CD14-positive monocyte (primary cell): Measurements from ENCODE around the gene WIPF2. TPM values are rescaled to one million over a fixed set of nuclear protein-coding genes. Genes with fewer than 3 reads are reported as not detected.

Source experiments
- DNase-seq, 3 donors: peaks; one replicate each; pipeline ENCODE4 v3.0.0-alpha.2; 2011 to 2022
- H2AFZ ChIP-seq: 2 replicates; pipeline ENCODE4 v1.6.0; 2012; ENCODE audit warnings: mild to moderate bottlenecking, low read depth, low read length, inconsistent platforms; ENCODE audit not compliant: insufficient read depth, poor library complexity, severe bottlenecking
- H3K27ac ChIP-seq, 2 donors: 1 replicate in 1 of 2; 2 replicates in 1 of 2; pipeline ENCODE4 v1.5.1; 2012 to 2013; ENCODE audit warnings: low read length in 2 of 2, control low read depth in 1 of 2, inconsistent platforms in 1 of 2, low read depth in 1 of 2, mild to moderate bottlenecking in 1 of 2
- H3K27me3 ChIP-seq, 2 donors: one replicate each; pipeline versions ENCODE4 v1.6.0 to v1.6.1; 2011 to 2013; ENCODE audit warnings: low read length in 2 of 2; ENCODE audit not compliant: control insufficient read depth in 2 of 2, insufficient read depth in 2 of 2
- H3K36me3 ChIP-seq, 2 donors: replicated peaks in 1 of 2; 1 replicate in 1 of 2; 2 replicates in 1 of 2; pipeline versions ENCODE4 v1.5.1 to v1.6.1; 2012 to 2013; ENCODE audit warnings: low read length in 2 of 2, control low read depth in 1 of 2, inconsistent platforms in 1 of 2, mild to moderate bottlenecking in 1 of 2; ENCODE audit not compliant: insufficient read depth in 2 of 2, control insufficient read depth in 1 of 2
- H3K4me1 ChIP-seq, 2 donors: 1 replicate in 1 of 2; 2 replicates in 1 of 2; pipeline versions ENCODE4 v1.5.1 to v1.6.1; 2012 to 2013; ENCODE audit warnings: low read length in 2 of 2, control low read depth in 1 of 2, inconsistent platforms in 1 of 2, mild to moderate bottlenecking in 1 of 2, moderate library complexity in 1 of 2; ENCODE audit not compliant: insufficient read depth in 2 of 2, control insufficient read depth in 1 of 2
- H3K4me2 ChIP-seq: replicated peaks from 2 replicates; pipeline ENCODE3; 2012; ENCODE audit warnings: low read length, moderate library complexity, mild to moderate bottlenecking; ENCODE audit not compliant: poor library complexity, severe bottlenecking; ENCODE audit errors: extremely low read depth
- H3K4me3 ChIP-seq, 3 experiments: fragments of 200-600 bp in 1 of 3; sonication (generic) in 1 of 3; replicated peaks in 1 of 3; 1 replicate in 2 of 3; 2 replicates in 1 of 3; pipeline ENCODE4 v1.5.1; 2011 to 2013; ENCODE audit warnings: low read length in 3 of 3, mild to moderate bottlenecking in 3 of 3, control low read depth in 2 of 3, low read depth in 2 of 3, inconsistent platforms in 1 of 3, moderate library complexity in 1 of 3
- H3K79me2 ChIP-seq: 2 replicates; pipeline ENCODE4 v1.6.0; 2012; ENCODE audit warnings: mild to moderate bottlenecking, control low read depth, inconsistent platforms, low read length, moderate library complexity; ENCODE audit not compliant: insufficient read depth
- H3K9ac ChIP-seq: 2 replicates; pipeline ENCODE4 v1.6.0; 2017; ENCODE audit warnings: low read length, mild to moderate bottlenecking; ENCODE audit not compliant: insufficient read depth, poor library complexity, severe bottlenecking
- H3K9me3 ChIP-seq, 2 donors: replicated peaks in 1 of 2; 1 replicate in 1 of 2; 2 replicates in 1 of 2; pipeline versions ENCODE4 v1.5.1 to v1.6.1; 2012 to 2013; ENCODE audit warnings: low read length in 2 of 2, control low read depth in 1 of 2; ENCODE audit not compliant: control insufficient read depth in 1 of 2, insufficient read depth in 1 of 2
- H4K20me1 ChIP-seq: 2 replicates; pipeline ENCODE4 v1.6.0; 2012; ENCODE audit warnings: mild to moderate bottlenecking, low read length, control low read depth, moderate library complexity; ENCODE audit not compliant: insufficient read depth
- H3K27ac Mint-ChIP-seq, 7 donors: one replicate each; pipeline ENCODE4 v1.8.0; 2020; ENCODE audit warnings: mild to moderate bottlenecking in 7 of 7, mixed read lengths in 7 of 7, moderate library complexity in 6 of 7, inconsistent platforms in 2 of 7
- H3K27me3 Mint-ChIP-seq, 3 donors: one replicate each; pipeline ENCODE4 v1.8.0; 2021 to 2022; ENCODE audit warnings: low read depth in 3 of 3, mild to moderate bottlenecking in 3 of 3, mixed read lengths in 3 of 3, moderate library complexity in 3 of 3, inconsistent platforms in 1 of 3
- H3K36me3 Mint-ChIP-seq, 2 donors: one replicate each; pipeline ENCODE4 v1.8.0; 2020; ENCODE audit warnings: mixed read lengths in 2 of 2, inconsistent platforms in 1 of 2, mild to moderate bottlenecking in 1 of 2
- H3K4me1 Mint-ChIP-seq: one replicate; pipeline ENCODE4 v1.8.0; 2020; ENCODE audit warnings: mild to moderate bottlenecking, mixed read lengths
- H3K4me3 Mint-ChIP-seq, 2 donors: one replicate each; pipeline ENCODE4 v1.8.0; 2020; ENCODE audit warnings: mild to moderate bottlenecking in 2 of 2, mixed read lengths in 2 of 2, moderate library complexity in 1 of 2
- H3K9me3 Mint-ChIP-seq, 7 donors: one replicate each; pipeline ENCODE4 v1.8.0; 2020 to 2022; ENCODE audit warnings: mixed read lengths in 7 of 7, mild to moderate bottlenecking in 6 of 7, moderate library complexity in 6 of 7, inconsistent platforms in 2 of 7
- CTCF ChIP-seq: fragments of 200-600 bp; IDR thresholded peaks from one replicate; pipeline ENCODE4 v1.8.0; 2022; ENCODE audit warnings: antibody characterized with exemption, mild to moderate bottlenecking
- WGBS: methylation state at CpG from one replicate; pipeline ENCODE4 v1.1.5; 2013; ENCODE audit warnings: missing lambda C conversion rate; ENCODE audit not compliant: insufficient coverage; 5-methylcytosine and 5-hydroxymethylcytosine counted together
- intact Hi-C, 2 donors: fragments of 100-400 bp; cut with micrococcal nuclease; formaldehyde crosslinking; loops; one replicate each; pipeline versions ENCODE4 v1.15.0 to v1.15.1; 2023
- polyA plus RNA-seq, 3 donors: library from polyadenylated mRNA; depleted of rRNA in 1 of 3; unstranded in 2 of 3; stranded (reverse) in 1 of 3; fragments of 300-500 nt in 2 of 3; fragments of >200 nt in 1 of 3; fragmentation: Illumina TruSeq in 2 of 3; gene quantifications; 1 replicate in 2 of 3; 2 replicates in 1 of 3; pipeline ENCODE4 v1.2.3, GENCODE V29; 2012 to 2021

The WIPF2 gene
- polyA plus RNA-seq, 3 donors: 5.2 to 9.7 (median 8.4) TPM

GRCh38 chr17:40323391-40324381 lies 104.6 kb downstream of the WIPF2 start:
- H3K36me3 Mint-ChIP-seq: peaks cover 29 to 59% of the 10 kb centered on the region in 2 donors
- Histone ChIP-seq H4K20me1 (peaks cover 26% of the 10 kb centered on the region), H3K79me2 (peaks cover 99% of the 10 kb centered on the region), H3K4me1 (peaks cover 78 to 80% of the 10 kb centered on the region in 2 donors), H2AFZ (no peak overlapping the region), H3K4me2 (peak overlapping the region; percentile 97), H3K4me3 (peak overlapping the region; percentile 38 to 100 (median 100)), H3K27ac (peak overlapping the region; percentile 99 to 100), H3K36me3 (no peaks in the 10 kb centered on the region), H3K9me3 (no peaks in the 10 kb centered on the region), H3K27me3 (no peaks in the 10 kb centered on the region), H3K9ac (peak overlapping the region; percentile 97)
- peak overlapping the region; percentile 99 for H3K4me3 Mint-ChIP-seq
- TF ChIP-seq CTCF: no peak
- DNase-seq: peak; percentile 77 to 87 (median 79)
- peaks cover 0 to 9% (median 6%) of the 10 kb centered on the region in 3 donors for H3K27me3 Mint-ChIP-seq
- WGBS: 0% methylated on average over 4 of the region's 10 CpGs
- peaks cover 0 to 3% (median 0%) of the 10 kb centered on the region in 7 donors for H3K9me3 Mint-ChIP-seq
- H3K27ac Mint-ChIP-seq: peak overlapping the region; percentile 99 to 100 (median 100)
- intact Hi-C loops: loop anchor here (2.0 to 5.0 kb wide), 3 partner anchors 17 to 226 kb away; no protein-coding TSS in a partner anchor
- peaks cover 73% of the 10 kb centered on the region for H3K4me1 Mint-ChIP-seq

GRCh38 chr17:40325156-40326013 lies 106.3 kb downstream of the WIPF2 start:
- no peak for TF ChIP-seq CTCF
- peaks cover 31 to 52% of the 10 kb centered on the region in 2 donors for H3K36me3 Mint-ChIP-seq
- Histone ChIP-seq H3K9ac (peak overlapping the region; percentile 97), H3K27me3 (no peaks in the 10 kb centered on the region), H3K4me2 (peak overlapping the region; percentile 70), H3K4me1 (peaks cover 90% of the 10 kb centered on the region in 2 donors), H3K27ac (peak overlapping the region; percentile 99 to 100), H3K36me3 (no peaks in the 10 kb centered on the region), H3K4me3 (peak overlapping the region in 2 of 3 experiments; percentile 13 to 69), H3K9me3 (no peaks in the 10 kb centered on the region), H2AFZ (no peak overlapping the region), H4K20me1 (peaks cover 13% of the 10 kb centered on the region), H3K79me2 (peaks cover 99% of the 10 kb centered on the region)
- 15% methylated on average over 4 of the region's 13 CpGs for WGBS
- no peaks in the 10 kb centered on the region for H3K9me3 Mint-ChIP-seq
- intact Hi-C loops: no loop called here
- H3K4me3 Mint-ChIP-seq: peak overlapping the region; percentile 77 to 82
- H3K4me1 Mint-ChIP-seq: peaks cover 81% of the 10 kb centered on the region
- peaks cover 0 to 7% (median 6%) of the 10 kb centered on the region in 3 donors for H3K27me3 Mint-ChIP-seq
- DNase-seq: peak; percentile 73 to 87 (median 86)
- H3K27ac Mint-ChIP-seq: peak overlapping the region; percentile 99 to 100 (median 100)
